ENCODE data around the gene GBA3. TPM values are rescaled to one million over a fixed set of nuclear protein-coding genes. Genes with fewer than 3 reads are reported as not detected.

Gene GBA3
- total RNA-seq = under 1 TPM in 1 of 2 donors, not detected in 1; 0.26 TPM

DNA sequence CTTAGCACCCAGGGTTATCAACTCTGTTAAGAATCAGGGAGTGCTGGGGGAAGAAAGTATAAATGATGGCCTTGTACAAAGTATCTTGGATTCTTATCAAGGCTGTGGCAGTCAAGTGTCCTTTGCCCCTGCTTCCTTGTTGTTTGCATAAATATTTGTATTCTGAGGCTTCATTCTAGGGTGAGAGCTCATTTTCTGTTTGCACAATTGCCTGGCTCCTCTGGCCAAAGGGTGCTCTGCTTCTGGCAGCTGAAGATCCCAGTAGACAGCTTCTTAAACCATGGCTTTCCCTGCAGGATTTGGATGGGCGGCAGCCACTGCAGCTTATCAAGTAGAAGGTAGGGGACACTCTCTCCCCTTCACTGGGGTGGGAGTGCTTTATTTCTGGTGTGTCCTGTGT lies at the start of gene GBA3:
TSS of gene GBA3 (plus strand) at position 202 of the 400 bp plus-strand sequence.
- WGBS, 2 donors = 55 to 72% methylated on average over 1 of the region's 1 CpG
- Histone ChIP-seq H3K4me3 (no peak within 1 kb of the TSS), H3K4me1 (peaks cover 16% of the 10 kb centered on the region), H3K27me3 (no peaks in the 10 kb centered on the region), H3K27ac (no peak within 1 kb of the TSS), H3K9me3 (no peaks in the 10 kb centered on the region), H3K36me3 (replicated peaks in 1 of 2; ENCODE audit: insufficient read depth in 1 of 2, low read depth in 2 of 2) (no peaks in the 10 kb centered on the region)
- intact Hi-C loops (cut with DNase I) = loop anchor here (5.0 kb wide), 1 partner anchor 285 kb away; no protein-coding TSS in a partner anchor
- TF ChIP-seq POLR2A (IDR thresholded peaks at IDR 0.05) (no peak), CTCF (IDR thresholded peaks at IDR 0.05) (no peak)
- ATAC-seq = no peak
- DNase-seq = no peak

- 93% methylated on average over 4 of the region's 4 CpGs for WGBS, 2 donors
- Histone ChIP-seq H3K4me1 (no peaks in the 10 kb centered on the region), H3K27ac (no peak overlapping the region), H3K4me3 (no peak overlapping the region), H3K27me3 (no peaks in the 10 kb centered on the region), H3K9me3 (no peaks in the 10 kb centered on the region), H3K36me3 (replicated peaks in 1 of 2; ENCODE audit: insufficient read depth in 1 of 2, low read depth in 2 of 2) (no peaks in the 10 kb centered on the region)
- DNase-seq (no peak), ATAC-seq (no peak)
- intact Hi-C loops (cut with DNase I) = no loop called here
- TF ChIP-seq POLR2A (IDR thresholded peaks at IDR 0.05) (no peak), CTCF (IDR thresholded peaks at IDR 0.05) (no peak)
These were observed 48.8 kb upstream of the GBA3 start for GRCh38 chr4:22643952-22644351.

GRCh38 chr4:22645481-22646182 lies 47.1 kb upstream of the GBA3 start:
- DNase-seq = no peak
- TF ChIP-seq POLR2A (IDR thresholded peaks at IDR 0.05) (no peak), CTCF (IDR thresholded peaks at IDR 0.05) (no peak)
- intact Hi-C loops (cut with DNase I) = no loop called here
- Histone ChIP-seq H3K27me3 (no peaks in the 10 kb centered on the region), H3K27ac (no peak overlapping the region), H3K4me1 (no peaks in the 10 kb centered on the region), H3K4me3 (no peak overlapping the region), H3K36me3 (replicated peaks in 1 of 2; ENCODE audit: insufficient read depth in 1 of 2, low read depth in 2 of 2) (no peaks in the 10 kb centered on the region), H3K9me3 (no peaks in the 10 kb centered on the region)
- no peak for ATAC-seq
- 35 to 40% methylated on average over 1 of the region's 1 CpG for WGBS, 2 donors

DNA sequence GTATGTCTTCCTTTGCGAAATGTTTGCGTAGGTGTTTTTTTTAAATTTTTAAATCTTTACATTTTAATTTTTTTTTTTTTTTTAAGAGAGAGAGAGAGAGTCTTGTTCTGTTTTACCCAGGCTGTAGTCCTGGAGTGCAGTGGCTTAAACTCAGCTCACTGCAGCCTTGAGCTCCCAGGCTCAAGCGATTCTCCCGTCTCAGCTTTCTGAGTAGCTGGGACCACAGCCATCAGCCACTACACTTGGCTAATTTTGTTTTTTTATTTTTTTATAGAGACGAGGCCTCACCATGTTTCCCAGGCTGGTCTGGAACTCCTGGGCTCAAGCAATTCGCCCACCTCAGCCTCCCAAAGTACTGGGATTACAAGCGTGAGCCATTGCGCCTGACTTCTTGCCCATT lies 43.7 kb upstream of the GBA3 start:
- intact Hi-C loops (cut with DNase I) = no loop called here

More for the DNA sequence above, 43.7 kb upstream of the GBA3 start:
- no peak for ATAC-seq
- Histone ChIP-seq H3K27ac (no peak overlapping the region), H3K36me3 (replicated peaks in 1 of 2; ENCODE audit: insufficient read depth in 1 of 2, low read depth in 2 of 2) (no peaks in the 10 kb centered on the region), H3K9me3 (no peaks in the 10 kb centered on the region), H3K4me3 (no peak overlapping the region), H3K4me1 (no peaks in the 10 kb centered on the region), H3K27me3 (no peaks in the 10 kb centered on the region)
- DNase-seq = no peak
- WGBS, 2 donors = 82 to 85% methylated on average over 8 of the region's 8 CpGs
- no peak for TF ChIP-seq CTCF (IDR thresholded peaks at IDR 0.05)
- TF ChIP-seq POLR2A (IDR thresholded peaks at IDR 0.05) = no peak

Data from body of pancreas (tissue), 4 donors.